ENCODE results near the gene TCOF1. TPM values are rescaled to one million over a fixed set of nuclear protein-coding genes. Genes with fewer than 3 reads are reported as not detected.

TCOF1 gene
- total RNA-seq, 1 donor from 2014 or later, result 72.0 TPM

DNA sequence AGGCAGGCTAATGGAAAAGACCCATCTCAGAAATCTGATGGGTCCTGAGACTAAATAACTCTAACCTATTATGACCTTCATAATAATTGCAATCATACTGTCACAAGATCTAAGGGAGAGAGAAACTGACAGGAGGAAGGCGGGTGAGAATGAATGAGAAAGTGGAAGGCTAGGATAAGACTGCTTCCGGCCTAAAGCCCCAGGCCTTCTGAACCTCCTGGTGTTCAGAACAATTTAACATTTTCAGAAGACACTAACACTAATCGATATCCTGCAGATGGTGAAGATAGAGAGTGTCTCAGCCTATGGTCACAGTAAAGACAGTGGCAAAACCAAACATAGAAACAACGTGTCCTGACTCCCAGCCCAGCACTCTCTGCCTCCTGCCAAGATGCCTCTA is 90.8 kb downstream of the TCOF1 start:
- intact Hi-C loops (cut with micrococcal nuclease), result loop anchor here (2.0 to 5.0 kb wide), 3 partner anchors 310 to 1322 kb away; partner anchors contain the start of genes DCTN4, G3BP1 and SMIM3

- intact Hi-C loops (cut with micrococcal nuclease), result loop anchor here (1.0 to 5.0 kb wide), 7 partner anchors 13 to 1322 kb away; partner anchors contain the start of genes CD74, DCTN4, G3BP1 and RBM22
Measured at GRCh38 chr5:150448952-150449516, 91.5 kb downstream of the TCOF1 start.

Other genes starting within 250 kb of the TCOF1 start
- gene PDGFRB, start 201.9 kb upstream of the TCOF1 start, total RNA-seq, result 1.8 and 4.1 TPM in 2 replicates
- not detected in 2 replicates for gene CDX1, start 190.9 kb upstream of the TCOF1 start, total RNA-seq
- gene SLC6A7, start 167.6 kb upstream of the TCOF1 start, total RNA-seq, result not detected in 2 replicates
- gene CAMK2A, start 67.9 kb upstream of the TCOF1 start, total RNA-seq, result not detected in 2 replicates
- not detected in 2 replicates for gene ARSI, start 54.8 kb upstream of the TCOF1 start, total RNA-seq
- gene CD74, start 55.2 kb downstream of the TCOF1 start, total RNA-seq, result 624 and 634 TPM in 2 replicates
- gene RPS14, start 92.0 kb downstream of the TCOF1 start, total RNA-seq, result 2,302 and 2,378 TPM in 2 replicates
- 0.36 and 0.41 TPM in 2 replicates for gene NDST1, start 150.4 kb downstream of the TCOF1 start, total RNA-seq

All from T-helper 2 cell treated with Interferon-gamma antibody and Interleukin-4, amounts not matched to agents 100 ng/mL and 5 ng/mL, for 36 hours (primary cell).